Body of pancreas (tissue), 4 donors: ENCODE results near the gene TREML1.

ENCODE experiments used
- POLR2A ChIP-seq, 3 donors: fragments of 450-650 bp; IDR thresholded peaks; one replicate each; pipeline ENCODE4 v1.6.1; 2016; ENCODE audit warnings: antibody characterized with exemption in 3 of 3, mild to moderate bottlenecking in 2 of 3
- TF ChIP-seq, protein P1 (sequence below), 7 experiments: fragments of 450-650 bp in 4 of 7; fragments of 200-600 bp in 3 of 7; sonication (generic) in 3 of 7; IDR thresholded peaks; one replicate each; pipeline ENCODE4 v1.5.1; 2016 to 2019; ENCODE audit warnings: antibody characterized with exemption in 7 of 7

DNA sequence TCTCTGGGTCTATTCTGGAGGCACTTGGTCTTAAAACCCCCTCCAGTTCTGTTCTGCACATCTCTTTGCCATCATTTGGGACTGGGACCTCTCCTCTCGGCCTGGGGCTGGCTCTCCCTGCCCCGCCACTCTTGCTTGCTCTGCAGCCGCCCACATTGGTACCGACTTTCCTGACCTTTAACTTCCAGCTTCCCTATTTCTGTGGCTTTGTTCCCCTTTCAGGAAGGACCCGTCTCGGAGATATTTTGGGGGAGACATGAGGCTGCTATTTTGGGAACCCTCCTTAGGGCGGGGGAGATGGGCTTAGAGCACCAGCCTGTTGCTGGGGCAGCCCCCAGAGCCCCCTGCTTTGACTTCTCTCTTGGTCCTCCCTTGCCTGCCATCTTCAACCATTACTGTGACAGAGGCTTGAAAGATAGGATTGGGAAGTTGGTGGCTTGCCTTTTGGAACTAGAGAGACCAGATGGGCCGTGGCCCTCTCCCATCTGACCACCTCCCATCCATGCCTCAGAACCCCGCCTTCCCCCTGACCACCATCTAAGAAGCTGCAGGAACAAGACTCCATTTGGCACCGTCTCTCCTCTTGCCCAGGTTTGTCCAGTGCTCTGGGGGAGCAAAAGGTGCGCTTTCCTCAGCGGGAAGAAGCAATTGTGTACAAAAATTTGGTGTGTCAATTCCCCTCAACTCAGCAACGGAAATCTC, 7.9 kb upstream of the TREML1 start:
- TF ChIP-seq, protein P1, sequence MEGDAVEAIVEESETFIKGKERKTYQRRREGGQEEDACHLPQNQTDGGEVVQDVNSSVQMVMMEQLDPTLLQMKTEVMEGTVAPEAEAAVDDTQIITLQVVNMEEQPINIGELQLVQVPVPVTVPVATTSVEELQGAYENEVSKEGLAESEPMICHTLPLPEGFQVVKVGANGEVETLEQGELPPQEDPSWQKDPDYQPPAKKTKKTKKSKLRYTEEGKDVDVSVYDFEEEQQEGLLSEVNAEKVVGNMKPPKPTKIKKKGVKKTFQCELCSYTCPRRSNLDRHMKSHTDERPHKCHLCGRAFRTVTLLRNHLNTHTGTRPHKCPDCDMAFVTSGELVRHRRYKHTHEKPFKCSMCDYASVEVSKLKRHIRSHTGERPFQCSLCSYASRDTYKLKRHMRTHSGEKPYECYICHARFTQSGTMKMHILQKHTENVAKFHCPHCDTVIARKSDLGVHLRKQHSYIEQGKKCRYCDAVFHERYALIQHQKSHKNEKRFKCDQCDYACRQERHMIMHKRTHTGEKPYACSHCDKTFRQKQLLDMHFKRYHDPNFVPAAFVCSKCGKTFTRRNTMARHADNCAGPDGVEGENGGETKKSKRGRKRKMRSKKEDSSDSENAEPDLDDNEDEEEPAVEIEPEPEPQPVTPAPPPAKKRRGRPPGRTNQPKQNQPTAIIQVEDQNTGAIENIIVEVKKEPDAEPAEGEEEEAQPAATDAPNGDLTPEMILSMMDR (IDR thresholded peaks at IDR 0.05): no peak
- no peak for TF ChIP-seq POLR2A (IDR thresholded peaks at IDR 0.05)
